ENCODE results near the gene SORBS1.

SORBS1 gene

GRCh38 chr10:95359466-95359865 lies 201.7 kb downstream of the SORBS1 start:
- TF ChIP-seq REST (IDR thresholded peaks at IDR 0.05; ENCODE audit: low read depth) (no peak), FOXM1 (IDR thresholded peaks at IDR 0.05; ENCODE audit: borderline replicate concordance, low read depth) (no peak), NFIC (IDR thresholded peaks at IDR 0.05) (no peak), RAD21 (IDR thresholded peaks at IDR 0.05; ENCODE audit: low read depth) (no peak), EP300 (IDR thresholded peaks at IDR 0.05; ENCODE audit: borderline replicate concordance) (no peak), TAF1 (IDR thresholded peaks at IDR 0.05; ENCODE audit: low read depth) (no peak), TEAD4 (IDR thresholded peaks at IDR 0.05) (no peak), TCF12 (IDR thresholded peaks at IDR 0.05; ENCODE audit: low read depth) (no peak), YY1 (IDR thresholded peaks at IDR 0.05; ENCODE audit: low read depth) (no peak), USF1 (IDR thresholded peaks at IDR 0.05) (no peak), CEBPB (IDR thresholded peaks at IDR 0.05) (no peak), EGR1 (IDR thresholded peaks at IDR 0.05) (no peak), ZBTB7A (IDR thresholded peaks at IDR 0.05; ENCODE audit: low read depth) (no peak), CREB1 (IDR thresholded peaks at IDR 0.05; ENCODE audit: low read depth) (no peak), MAX (IDR thresholded peaks at IDR 0.05) (no peak)

- TF ChIP-seq REST (IDR thresholded peaks at IDR 0.05; ENCODE audit: low read depth) (no peak), USF1 (IDR thresholded peaks at IDR 0.05) (no peak), FOXM1 (IDR thresholded peaks at IDR 0.05; ENCODE audit: borderline replicate concordance, low read depth) (no peak), TCF12 (IDR thresholded peaks at IDR 0.05; ENCODE audit: low read depth) (no peak), CEBPB (IDR thresholded peaks at IDR 0.05) (no peak), CREB1 (IDR thresholded peaks at IDR 0.05; ENCODE audit: low read depth) (no peak), EP300 (IDR thresholded peaks at IDR 0.05; ENCODE audit: borderline replicate concordance) (no peak), MAX (IDR thresholded peaks at IDR 0.05) (no peak), TEAD4 (IDR thresholded peaks at IDR 0.05) (no peak), YY1 (IDR thresholded peaks at IDR 0.05; ENCODE audit: low read depth) (no peak), RAD21 (IDR thresholded peaks at IDR 0.05; ENCODE audit: low read depth) (no peak), NFIC (IDR thresholded peaks at IDR 0.05) (no peak), TAF1 (IDR thresholded peaks at IDR 0.05; ENCODE audit: low read depth) (no peak), EGR1 (IDR thresholded peaks at IDR 0.05) (no peak), ZBTB7A (IDR thresholded peaks at IDR 0.05; ENCODE audit: low read depth) (no peak)
These were observed 204.8 kb downstream of the SORBS1 start for GRCh38 chr10:95356190-95356955.

- TF ChIP-seq CEBPB (IDR thresholded peaks at IDR 0.05) (no peak), USF1 (IDR thresholded peaks at IDR 0.05) (no peak), REST (IDR thresholded peaks at IDR 0.05; ENCODE audit: low read depth) (no peak), ZBTB7A (IDR thresholded peaks at IDR 0.05; ENCODE audit: low read depth) (no peak), TEAD4 (IDR thresholded peaks at IDR 0.05) (no peak), TAF1 (IDR thresholded peaks at IDR 0.05; ENCODE audit: low read depth) (no peak), CREB1 (IDR thresholded peaks at IDR 0.05; ENCODE audit: low read depth) (no peak), EP300 (IDR thresholded peaks at IDR 0.05; ENCODE audit: borderline replicate concordance) (no peak), TCF12 (IDR thresholded peaks at IDR 0.05; ENCODE audit: low read depth) (no peak), FOXM1 (IDR thresholded peaks at IDR 0.05; ENCODE audit: borderline replicate concordance, low read depth) (no peak), EGR1 (IDR thresholded peaks at IDR 0.05) (no peak), NFIC (IDR thresholded peaks at IDR 0.05) (no peak), RAD21 (IDR thresholded peaks at IDR 0.05; ENCODE audit: low read depth) (no peak)
These were observed 205.9 kb downstream of the SORBS1 start for GRCh38 chr10:95355301-95355700.

Data from Ishikawa (cell line).